HG03175 (cell line): ENCODE results near the gene GABRG3.

Source experiments
- ATAC-seq: cut with Tn5 transposase; IDR thresholded peaks from one replicate; pipeline ENCODE4 v1.9.1; 2021; ENCODE audit warnings: mild to moderate bottlenecking, moderate library complexity; ENCODE audit not compliant: unreplicated experiment

GABRG3 gene

DNA sequence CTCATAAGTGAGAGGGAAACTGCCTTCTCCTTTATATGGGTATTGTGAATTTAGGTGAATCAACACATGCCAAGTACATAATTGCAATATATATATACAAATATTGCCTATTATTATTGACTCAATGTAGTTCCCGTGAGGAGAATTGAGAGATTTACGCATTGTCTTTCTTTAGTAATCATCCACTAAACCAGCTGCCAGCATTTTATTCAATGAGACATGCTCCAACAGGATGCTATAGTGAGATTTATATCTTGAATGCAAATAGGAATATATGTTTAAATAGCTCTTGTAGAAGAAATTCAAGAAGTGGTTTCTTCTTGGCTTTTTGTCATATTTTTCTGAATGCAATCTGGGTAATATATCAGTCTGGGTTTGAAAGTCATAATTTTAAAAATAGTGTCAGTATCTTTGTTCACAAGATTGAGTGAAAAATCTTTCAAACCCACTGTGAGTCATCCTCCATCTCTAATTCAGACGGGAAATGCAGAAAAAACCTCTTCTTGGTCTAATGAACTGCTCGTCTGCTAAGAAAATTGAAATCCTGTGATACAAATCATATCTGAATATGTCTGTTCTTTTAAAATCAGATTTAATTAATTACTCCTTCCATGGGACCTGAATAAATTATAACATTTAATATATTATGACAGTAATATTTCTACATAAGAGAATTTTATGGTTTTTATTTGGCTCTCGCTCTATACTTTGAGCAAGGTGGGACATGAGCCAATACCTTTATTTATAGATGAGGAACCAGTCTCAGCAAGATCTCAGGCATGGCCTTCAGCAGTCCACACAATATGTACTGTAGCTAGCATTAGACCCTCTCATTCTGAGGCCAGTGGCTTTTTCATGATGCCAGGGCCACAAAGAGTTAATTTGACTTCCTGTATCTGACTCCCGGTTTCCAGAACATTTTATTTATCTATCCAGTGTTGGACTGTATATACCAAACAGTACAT lies 516.0 kb downstream of the GABRG3 start:
- no peak for ATAC-seq

DNA sequence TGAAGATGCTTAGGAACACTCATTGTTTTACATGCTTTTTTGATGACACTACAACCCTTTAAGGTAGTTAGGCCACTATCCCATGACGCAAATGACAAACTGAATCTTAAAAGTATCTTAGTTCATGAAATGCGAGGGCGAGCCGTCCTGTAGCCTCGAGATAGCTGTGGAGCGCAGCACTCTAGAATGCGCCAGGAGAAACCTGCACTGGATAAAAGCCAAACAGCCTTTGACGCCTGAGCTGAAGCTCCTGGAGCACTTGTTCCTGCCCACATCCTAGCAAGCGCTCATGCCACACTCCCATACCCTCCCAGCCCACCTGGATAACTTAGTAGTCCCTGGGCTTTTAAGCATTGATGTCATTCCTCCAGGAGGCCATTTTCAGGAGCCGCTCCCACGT lies 516.9 kb downstream of the GABRG3 start:
- ATAC-seq, result no peak

DNA sequence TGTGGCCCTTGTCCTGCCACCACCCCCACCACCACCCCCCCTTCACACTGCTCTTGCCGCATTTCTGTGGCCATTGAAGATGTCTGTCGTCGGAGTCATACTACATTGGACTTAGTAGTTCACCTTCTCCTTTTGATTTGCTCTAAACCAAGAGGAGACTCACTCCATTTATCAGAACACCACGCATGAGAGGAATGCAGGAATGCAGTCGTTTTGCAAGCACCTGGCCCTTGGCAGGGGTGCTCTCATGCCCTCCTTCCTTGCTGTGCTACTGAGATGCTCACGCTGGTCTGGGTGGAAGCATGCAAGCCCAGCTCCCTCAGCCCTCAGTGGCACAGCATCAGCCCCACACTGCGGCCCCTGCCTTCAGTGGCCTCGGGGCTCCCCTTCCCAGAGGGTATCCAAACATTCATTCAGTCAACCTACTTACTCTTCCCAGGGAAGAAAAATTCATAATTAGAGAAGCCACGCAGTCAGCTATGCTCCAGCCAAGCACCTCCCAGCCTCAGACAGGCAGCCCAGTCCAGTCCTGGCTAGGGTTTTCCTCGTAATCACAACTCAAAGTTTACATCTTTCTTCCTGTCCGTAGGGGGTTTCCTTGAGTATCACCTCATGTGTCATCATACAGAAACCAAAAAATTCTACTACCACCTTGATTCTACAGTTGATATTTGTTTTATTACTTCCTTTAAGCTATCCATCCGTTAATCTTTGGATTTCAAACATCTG lies 520.0 kb downstream of the GABRG3 start:
- ATAC-seq, result no peak

DNA sequence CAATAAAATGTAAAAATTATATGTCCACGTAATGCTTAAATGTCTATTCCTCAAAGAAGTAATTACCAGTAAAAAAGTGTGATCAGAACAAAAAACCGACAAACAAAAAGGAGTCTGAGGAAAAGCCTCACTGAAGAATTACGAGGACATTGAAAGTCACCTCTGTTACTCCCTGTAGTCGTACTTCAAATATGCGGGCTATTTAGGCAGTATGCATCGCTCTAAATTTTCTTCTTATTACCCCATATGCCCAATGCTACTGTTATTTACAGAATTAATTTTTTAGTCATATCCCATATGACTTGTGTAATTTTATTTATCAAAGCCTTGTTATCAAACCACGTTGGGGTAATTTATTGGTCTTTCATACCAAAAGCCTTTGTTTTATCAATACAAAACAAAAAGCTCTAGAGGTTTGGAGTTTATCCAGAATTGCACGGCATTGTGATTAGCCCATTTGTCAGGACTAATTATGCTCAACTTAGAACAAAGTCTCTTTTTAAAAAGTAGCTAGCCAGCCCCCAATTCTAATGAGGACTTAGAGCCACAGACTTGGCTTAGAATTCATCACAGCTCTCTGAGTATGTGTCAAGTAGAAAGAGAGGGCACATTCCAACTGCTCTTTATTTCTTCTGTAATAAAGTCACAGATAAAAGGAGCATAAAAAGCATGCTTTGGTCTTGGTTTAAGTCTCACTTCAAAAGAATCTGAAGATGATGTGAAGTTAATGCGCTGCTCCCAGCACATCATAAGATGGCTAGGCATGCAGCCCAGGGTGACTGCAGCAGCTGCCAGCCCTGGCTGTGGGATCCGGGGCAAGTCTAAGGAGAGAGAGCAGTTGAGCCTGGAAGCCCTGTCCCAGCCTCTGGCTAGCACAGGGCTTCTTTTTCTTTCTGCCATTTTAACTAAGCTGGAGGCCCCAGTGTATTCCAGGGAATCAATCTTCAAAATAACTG lies 521.0 kb downstream of the GABRG3 start:
- no peak for ATAC-seq

DNA sequence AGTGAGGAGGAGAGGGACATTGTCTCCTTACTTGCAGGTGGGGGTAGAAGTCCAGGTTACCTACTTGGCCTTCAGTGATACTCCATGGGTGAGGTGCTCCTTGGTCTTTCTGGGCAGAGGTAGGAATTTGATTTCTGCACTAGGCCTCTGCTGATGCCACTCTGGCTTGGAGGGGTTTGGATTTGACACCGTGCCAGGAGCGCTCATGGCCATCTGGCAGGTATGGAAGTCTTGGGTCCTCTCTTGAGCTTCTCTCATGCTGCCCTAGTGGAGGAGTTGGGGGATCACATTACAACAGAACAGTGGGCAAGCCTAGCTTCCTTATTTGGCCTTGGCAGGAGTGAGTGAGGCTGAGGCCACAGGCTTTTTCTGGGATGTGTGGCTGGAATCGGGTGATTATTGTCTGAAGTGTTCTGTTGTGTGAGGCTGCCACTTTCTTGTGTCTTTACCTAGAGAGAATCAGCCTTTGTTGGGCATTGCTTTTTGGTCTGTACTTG lies 525.0 kb downstream of the GABRG3 start:
- ATAC-seq, result no peak

DNA sequence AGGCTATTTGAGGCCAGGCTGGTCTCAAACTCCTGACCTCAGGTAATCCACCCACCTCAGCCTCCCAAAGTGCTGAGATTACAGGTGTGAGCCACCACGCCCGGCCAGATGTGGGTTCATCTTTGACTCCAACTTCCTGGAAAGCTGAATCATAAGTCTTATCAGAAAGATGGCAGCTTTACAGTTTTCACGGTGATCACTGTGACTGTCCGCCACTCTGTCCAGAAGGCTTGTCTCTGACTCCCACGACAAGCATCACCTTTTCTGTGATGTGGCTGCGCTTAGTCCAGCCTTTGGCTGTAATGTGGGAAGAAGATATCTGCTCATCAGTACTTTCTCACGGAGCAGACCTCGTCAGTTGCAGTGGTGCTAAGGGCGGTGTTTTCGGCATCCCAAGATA lies 527.7 kb downstream of the GABRG3 start:
- no peak for ATAC-seq

DNA sequence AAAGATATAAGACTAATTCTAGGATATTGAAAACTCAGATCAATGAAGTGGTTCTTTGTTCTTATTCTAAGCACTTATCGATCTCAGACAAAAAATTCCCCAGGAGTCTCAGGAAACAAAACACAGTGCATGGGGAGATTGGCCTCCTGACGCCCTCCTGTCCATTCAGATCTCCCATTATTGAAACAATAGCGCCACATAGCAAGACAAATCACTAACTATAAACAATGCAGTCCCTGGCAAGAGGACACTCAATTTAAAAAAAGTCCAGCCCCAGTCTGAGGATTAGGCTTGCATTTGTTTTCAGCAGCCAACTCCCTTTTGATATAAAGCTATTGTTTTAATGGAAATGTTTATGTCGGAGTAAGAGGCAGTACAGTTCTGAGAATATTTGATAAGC lies 528.2 kb downstream of the GABRG3 start:
- ATAC-seq, result no peak

DNA sequence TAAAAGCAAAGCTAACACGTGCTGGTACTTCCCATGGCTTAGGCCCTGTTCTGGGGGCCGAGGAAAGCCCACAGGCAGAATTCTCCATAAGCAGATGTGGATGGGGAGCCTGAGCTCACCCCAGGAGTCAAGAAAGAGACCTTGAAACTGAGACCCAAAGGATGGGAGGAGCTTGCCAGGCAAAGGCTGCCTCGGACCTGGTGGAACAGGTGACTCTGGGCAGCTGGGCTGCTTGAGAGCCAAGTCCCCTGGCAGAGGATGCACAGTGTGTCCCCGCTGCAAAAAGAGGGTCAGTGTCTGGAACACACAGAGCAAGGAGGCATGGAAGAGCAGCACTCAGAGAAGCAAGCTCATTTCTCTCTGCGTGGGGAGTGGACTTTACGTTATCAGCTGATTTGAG lies 528.7 kb downstream of the GABRG3 start:
- no peak for ATAC-seq

DNA sequence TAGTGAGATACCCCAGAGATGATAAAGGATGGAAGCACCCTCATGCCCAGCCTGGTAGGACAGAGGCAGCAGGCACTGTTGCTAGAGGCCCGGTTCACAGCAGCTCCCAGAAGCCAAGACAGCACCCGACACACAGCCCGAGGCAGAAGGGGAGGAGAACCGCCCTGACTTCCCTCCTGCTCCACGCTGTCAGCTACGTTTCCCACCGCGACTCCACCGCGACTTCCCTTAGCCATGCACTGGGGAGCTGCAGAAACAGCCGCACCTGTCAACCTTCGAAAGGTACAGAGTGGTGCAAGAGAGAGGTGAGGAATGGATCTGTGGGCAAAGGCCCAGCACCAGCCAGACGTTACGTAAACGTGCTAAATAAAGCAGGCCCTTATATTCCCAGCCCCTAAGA lies 529.2 kb downstream of the GABRG3 start:
- ATAC-seq, result no peak

DNA sequence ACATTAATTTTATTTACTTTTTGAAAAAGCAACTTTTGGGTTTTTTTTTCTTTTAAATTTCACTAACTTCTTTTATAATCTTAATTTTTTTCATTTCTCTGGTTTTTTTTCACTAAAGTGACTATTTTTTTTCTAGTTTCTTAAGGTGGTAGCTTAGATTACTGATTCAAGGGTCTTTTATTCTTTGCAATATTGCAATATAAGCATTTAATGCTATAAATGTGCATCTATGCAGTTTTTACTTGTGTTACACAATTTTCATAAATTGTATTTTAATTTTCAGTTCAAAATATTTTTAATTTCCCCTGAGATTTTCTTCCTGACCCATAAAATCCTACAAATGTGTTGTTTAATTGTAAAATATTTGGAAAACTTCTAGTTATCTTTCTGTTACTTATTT lies 535.8 kb downstream of the GABRG3 start:
- ATAC-seq, result no peak

DNA sequence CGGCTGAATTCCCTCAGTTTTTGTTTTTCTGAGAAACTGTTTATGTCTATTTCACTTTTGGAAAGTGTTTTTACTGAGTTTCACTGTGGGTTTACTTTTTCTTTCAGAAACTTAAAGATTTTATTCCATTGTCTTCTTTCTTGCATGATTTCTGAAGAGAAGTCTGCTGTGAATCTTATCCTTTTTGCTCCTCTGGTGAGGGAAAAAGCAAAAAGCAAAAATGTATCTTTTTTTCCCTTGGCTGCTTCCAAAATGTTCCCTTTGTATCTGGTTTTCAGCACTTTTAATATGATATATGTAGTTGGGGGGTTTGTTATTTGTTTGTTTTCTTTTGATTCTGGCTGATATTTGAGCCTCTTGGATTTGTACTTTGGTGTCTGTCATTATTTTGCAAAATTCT lies 538.0 kb downstream of the GABRG3 start:
- ATAC-seq, result no peak

DNA sequence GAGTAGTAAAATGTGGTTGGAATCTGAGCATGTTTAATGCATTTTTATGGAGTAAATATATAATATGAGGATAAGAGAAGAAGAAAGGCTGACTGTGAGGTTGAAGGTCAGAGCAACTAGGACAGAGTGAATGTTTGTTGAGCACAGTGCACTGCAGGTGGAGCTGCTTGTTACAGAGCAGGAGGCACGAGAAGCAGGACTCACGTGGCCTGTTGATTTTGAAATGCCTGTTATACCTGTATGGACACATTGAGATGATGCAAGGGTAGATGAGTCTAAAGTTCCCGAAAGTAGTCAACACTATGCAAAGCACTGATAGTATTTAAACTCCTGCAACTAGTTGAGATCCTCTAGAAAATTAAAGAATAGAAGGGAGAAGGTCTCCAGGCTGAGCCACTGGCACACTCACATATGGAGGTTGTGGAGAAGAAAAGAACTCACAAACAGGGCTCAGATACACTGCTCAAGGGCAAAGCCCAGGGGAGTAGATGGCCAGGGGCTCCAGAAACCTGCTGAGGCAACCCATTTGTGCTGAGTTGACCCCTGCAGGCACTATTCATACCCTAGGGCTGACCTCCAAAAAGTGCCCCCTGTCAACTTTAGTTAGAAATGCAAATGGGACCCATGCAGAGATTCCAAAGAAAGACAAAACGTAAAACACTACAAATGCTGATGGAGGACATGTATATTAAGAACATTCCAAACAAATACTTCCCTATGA lies 541.5 kb downstream of the GABRG3 start:
- no peak for ATAC-seq

DNA sequence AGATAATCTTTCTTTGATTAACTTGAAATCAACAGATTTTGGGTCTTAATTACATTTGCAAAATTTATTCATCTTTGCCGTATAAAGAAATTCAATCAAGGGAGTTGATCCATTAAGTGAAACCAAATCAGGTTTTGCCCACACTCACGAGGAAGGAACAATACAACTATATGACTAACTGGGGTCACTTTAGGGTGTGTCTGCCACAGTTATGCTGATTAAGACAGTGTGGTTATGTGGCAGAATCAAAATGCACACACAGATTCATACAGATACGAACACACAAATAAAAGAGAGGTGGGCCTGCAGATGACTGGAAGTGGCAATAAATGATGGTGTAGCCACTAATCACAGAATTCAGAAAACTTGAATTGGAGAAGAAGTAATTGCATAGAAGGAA lies 543.5 kb downstream of the GABRG3 start:
- no peak for ATAC-seq

DNA sequence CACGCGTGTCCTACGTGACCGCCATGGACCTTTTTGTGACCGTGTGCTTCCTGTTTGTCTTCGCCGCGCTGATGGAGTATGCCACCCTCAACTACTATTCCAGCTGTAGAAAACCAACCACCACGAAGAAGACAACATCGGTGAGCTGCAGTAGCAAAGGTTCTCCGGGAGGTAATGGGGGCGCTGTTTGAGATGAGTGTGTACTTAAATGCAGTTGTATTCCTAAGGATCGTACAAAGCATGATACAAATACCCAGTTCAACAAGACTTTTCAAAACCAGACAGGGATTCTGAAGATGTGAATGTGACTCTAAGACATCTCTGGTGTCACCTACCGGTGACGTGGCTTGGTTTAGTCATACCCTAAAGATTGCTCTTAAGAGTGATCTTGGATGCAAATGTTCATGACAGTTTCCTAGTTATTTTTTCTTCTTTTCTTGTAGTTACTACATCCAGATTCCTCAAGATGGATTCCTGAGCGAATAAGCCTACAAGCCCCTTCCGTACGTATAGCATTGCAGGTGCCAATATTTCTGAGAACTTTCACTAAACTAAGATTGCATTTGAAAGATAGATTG lies 556.6 kb downstream of the GABRG3 start:
- ATAC-seq, result no peak

DNA sequence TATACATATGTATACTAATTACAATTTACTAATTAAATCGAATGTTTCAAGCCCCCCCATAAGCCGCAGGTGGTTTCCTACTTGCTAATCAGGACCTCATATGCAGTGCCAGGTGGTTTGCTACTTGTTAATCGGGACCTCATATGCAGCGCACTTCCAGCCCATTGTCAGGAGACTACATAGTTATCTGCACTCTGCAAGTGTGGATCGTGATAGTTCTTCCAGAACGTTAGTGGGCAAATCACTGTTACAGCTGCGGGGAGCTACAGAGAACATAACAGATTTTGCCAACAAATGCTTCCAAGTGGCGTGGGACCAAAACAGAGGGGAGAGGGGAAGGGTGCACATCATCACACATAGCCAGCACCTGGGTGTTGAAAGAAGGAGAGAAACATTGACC lies 558.4 kb downstream of the GABRG3 start:
- ATAC-seq, result no peak

DNA sequence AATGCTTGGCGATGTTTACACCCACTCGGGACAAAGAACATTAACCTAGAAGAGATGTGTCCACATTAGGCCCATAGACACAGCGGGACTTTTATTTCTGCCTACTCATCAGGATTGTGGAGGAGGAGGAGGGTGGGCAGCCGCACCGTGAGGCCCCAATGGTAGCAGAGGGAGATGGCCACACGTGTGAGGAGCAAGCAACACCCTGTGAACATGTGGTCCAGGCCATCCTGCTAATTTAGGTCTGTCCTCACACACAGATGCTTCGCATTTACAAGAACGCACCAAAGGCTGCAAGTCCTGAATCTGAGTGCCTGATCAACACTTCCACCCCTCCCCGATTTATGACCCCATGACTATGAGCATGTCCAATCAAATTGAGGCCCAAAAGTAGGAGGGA lies 560.0 kb downstream of the GABRG3 start:
- ATAC-seq, result no peak

DNA sequence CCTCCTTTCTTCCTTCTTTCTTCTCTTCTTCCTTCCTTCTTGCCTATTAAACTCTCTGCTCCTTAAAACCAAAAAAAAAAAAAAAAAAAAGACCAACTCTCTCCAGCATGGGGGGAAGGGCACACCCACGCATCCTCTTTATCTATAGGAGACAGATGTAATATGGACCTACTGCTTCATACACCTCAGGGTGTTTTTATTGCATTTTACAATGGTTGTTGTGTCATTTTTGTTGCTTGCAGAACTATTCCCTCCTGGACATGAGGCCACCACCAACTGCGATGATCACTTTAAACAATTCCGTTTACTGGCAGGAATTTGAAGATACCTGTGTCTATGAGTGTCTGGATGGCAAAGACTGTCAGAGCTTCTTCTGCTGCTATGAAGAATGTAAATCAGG lies 561.4 kb downstream of the GABRG3 start:
- ATAC-seq, result no peak

DNA sequence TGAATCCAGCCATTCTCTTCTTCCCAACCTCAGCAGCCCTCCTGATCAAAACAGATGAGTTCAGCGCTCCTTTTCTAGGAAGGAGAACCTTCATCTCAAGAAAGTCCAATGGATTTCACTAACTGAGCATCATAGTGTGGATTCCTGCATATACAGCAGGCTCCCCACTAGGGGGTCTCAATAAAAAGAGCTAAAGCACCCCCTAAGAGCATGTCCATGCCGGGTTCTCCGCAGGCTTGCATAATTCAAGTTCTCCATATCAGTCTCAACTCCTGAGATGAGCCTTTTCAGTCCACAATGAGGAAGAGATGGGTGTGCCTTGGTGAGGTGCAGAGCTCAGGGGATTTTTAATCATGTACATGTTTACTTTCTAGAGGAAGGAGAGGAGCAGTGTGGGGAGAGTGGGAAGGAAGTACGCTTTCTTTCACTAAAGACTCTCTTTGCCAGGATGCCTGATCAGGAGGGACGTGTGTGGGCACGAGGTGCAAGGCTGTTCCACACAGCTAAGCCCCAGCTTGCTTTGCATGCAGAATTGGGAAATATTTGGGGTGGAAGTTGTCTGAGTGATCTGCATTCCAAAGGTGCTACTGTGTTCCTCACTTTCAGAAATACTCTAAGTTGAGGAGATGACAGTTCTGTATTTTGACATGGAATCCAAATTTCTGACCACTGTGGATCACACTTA lies 564.6 kb downstream of the GABRG3 start:
- ATAC-seq, result no peak

DNA sequence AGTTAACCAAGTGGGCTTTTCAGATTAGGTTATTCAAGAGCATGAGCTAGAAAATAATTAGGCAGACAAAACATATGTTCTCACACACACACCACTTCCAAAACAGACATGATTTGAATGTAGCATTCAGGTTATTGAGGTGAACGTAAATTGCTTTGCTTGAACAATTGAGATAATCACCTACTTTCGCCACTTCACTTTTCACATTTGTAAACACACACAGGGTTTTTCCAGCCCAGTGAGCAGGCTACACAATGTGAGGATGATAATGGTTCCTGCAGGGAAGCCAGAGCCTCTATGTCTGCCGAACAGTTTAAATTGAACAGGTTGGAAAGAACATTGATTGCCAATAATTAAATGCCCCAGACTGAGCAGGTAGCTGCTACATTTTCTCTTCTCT lies 567.3 kb downstream of the GABRG3 start:
- no peak for ATAC-seq
